B cell (primary cell): ENCODE measurements around the gene NRP1. TPM values are rescaled to one million over a fixed set of nuclear protein-coding genes. Genes with fewer than 3 reads are reported as not detected.

Experiments
- ATAC-seq: fragments of 200-7000 bp; cut with Tn5 transposase; one replicate; pipeline ENCODE4 v1.10.0; 2021; ENCODE audit warnings: low read depth, mild to moderate bottlenecking, moderate number of reproducible peaks, moderate library complexity
- CTCF ChIA-PET: fragments of 350-600 bp; sonication (Branson Sonifier 250); formaldehyde crosslinking; loops from one replicate; lab custom pipeline; 2021; ENCODE audit warnings: antibody characterized with exemption, inconsistent platforms; lab: Charles Lee
- POLR2A ChIA-PET: fragments of 350-600 bp; sonication (Branson Sonifier 250); formaldehyde crosslinking; loops from one replicate; lab custom pipeline; 2021; ENCODE audit warnings: antibody characterized with exemption; lab: Charles Lee
- DNase-seq: peaks from one replicate; pipeline ENCODE4 v3.0.0; 2013
- H2AFZ ChIP-seq: 2 replicates; pipeline ENCODE4 v1.6.1; 2012; ENCODE audit warnings: mild to moderate bottlenecking, low read depth, low read length; ENCODE audit not compliant: insufficient read depth, poor library complexity, severe bottlenecking
- H3K27ac ChIP-seq, 2 donors: 1 replicate in 1 of 2; 2 replicates in 1 of 2; pipeline ENCODE4 v1.5.1; 2012 to 2013; ENCODE audit warnings: low read length in 2 of 2, mild to moderate bottlenecking in 2 of 2, moderate library complexity in 1 of 2
- H3K27me3 ChIP-seq, 4 experiments: fragments of 200-600 bp in 1 of 4; sonication (generic) in 1 of 4; replicated peaks in 1 of 4; 1 replicate in 2 of 4; 2 replicates in 2 of 4; pipeline versions ENCODE4 v1.6.1 to v1.7.0; 2013 to 2016; ENCODE audit warnings: low read length in 3 of 4, mild to moderate bottlenecking in 2 of 4, mixed read lengths in 1 of 4, moderate library complexity in 1 of 4; ENCODE audit not compliant: insufficient read depth in 4 of 4, control insufficient read depth in 3 of 4; ENCODE audit errors: control extremely low read depth in 1 of 4
- H3K36me3 ChIP-seq, 2 experiments: replicated peaks in 1 of 2; 1 replicate in 1 of 2; 2 replicates in 1 of 2; pipeline versions ENCODE4 v1.6.1 to v1.7.1; 2013; ENCODE audit warnings: low read length in 1 of 2; ENCODE audit not compliant: insufficient read depth in 2 of 2, control insufficient read depth in 1 of 2; ENCODE audit errors: control extremely low read depth in 1 of 2, extremely low read depth in 1 of 2
- H3K4me1 ChIP-seq, 2 donors: fragments of 200-600 bp in 1 of 2; sonication (generic) in 1 of 2; 1 replicate in 1 of 2; 2 replicates in 1 of 2; pipeline versions ENCODE4 v1.5.1 to v1.6.1; 2013 to 2017; ENCODE audit warnings: low read length in 2 of 2; ENCODE audit not compliant: control insufficient read depth in 2 of 2, insufficient read depth in 2 of 2
- H3K4me2 ChIP-seq: replicated peaks from 2 replicates; pipeline ENCODE3; 2012; ENCODE audit warnings: mild to moderate bottlenecking, low read depth, low read length; ENCODE audit not compliant: poor library complexity, severe bottlenecking
- H3K4me3 ChIP-seq, 5 experiments: fragments of 200-600 bp in 1 of 5; sonication (generic) in 1 of 5; 1 replicate in 3 of 5; 2 replicates in 2 of 5; pipeline versions ENCODE4 v1.5.1 to v1.7.0; 2011 to 2016; ENCODE audit warnings: low read length in 4 of 5, mild to moderate bottlenecking in 4 of 5, low read depth in 2 of 5, control low read depth in 1 of 5, moderate library complexity in 1 of 5; ENCODE audit not compliant: insufficient read depth in 1 of 5; ENCODE audit errors: control extremely low read depth in 1 of 5, extremely low read depth in 1 of 5
- H3K79me2 ChIP-seq: fragments of 200-600 bp; sonication (generic); one replicate; pipeline ENCODE4 v1.6.0; 2016; ENCODE audit warnings: low read length; ENCODE audit not compliant: control insufficient read depth, insufficient read depth
- H3K9ac ChIP-seq: fragments of 200-600 bp; sonication (generic); 2 replicates; pipeline ENCODE4 v1.6.1; 2017; ENCODE audit warnings: mild to moderate bottlenecking, low read length, moderate library complexity
- H3K9me3 ChIP-seq, 3 donors: one replicate each; pipeline versions ENCODE4 v1.6.1 to v1.7.1; 2013; ENCODE audit warnings: low read length in 2 of 3; ENCODE audit not compliant: control insufficient read depth in 2 of 3, insufficient read depth in 1 of 3; ENCODE audit errors: control extremely low read depth in 1 of 3
- H4K20me1 ChIP-seq: 2 replicates; pipeline ENCODE4 v1.6.0; 2012; ENCODE audit warnings: mild to moderate bottlenecking, low read length; ENCODE audit not compliant: insufficient read depth, control insufficient read depth, poor library complexity, severe bottlenecking
- H3K27ac Mint-ChIP-seq: one replicate; pipeline ENCODE4 v1.8.0; 2021; ENCODE audit warnings: mixed read lengths
- H3K27me3 Mint-ChIP-seq: one replicate; pipeline ENCODE4 v1.8.0; 2021; ENCODE audit warnings: mixed read lengths
- H3K4me1 Mint-ChIP-seq: one replicate; pipeline ENCODE4 v1.8.0; 2021; ENCODE audit warnings: mixed read lengths
- H3K4me3 Mint-ChIP-seq: one replicate; pipeline ENCODE4 v1.8.0; 2021; ENCODE audit warnings: mixed read lengths
- H3K9me3 Mint-ChIP-seq: one replicate; pipeline ENCODE4 v1.8.0; 2022; ENCODE audit warnings: mixed read lengths; ENCODE audit not compliant: insufficient read depth
- EZH2 ChIP-seq: IDR thresholded peaks from 2 replicates; pipeline ENCODE4 v1.6.1; 2012; ENCODE audit warnings: borderline replicate concordance, low read depth, mild to moderate bottlenecking, moderate library complexity, low read length; ENCODE audit not compliant: insufficient read depth, poor library complexity, severe bottlenecking
- WGBS: methylation state at CpG from one replicate; pipeline ENCODE4 v1.1.5; 2013; ENCODE audit warnings: missing lambda C conversion rate; ENCODE audit not compliant: insufficient coverage; 5-methylcytosine and 5-hydroxymethylcytosine counted together
- intact Hi-C: fragments of 100-400 bp; cut with micrococcal nuclease; formaldehyde crosslinking; loops from one replicate; pipeline ENCODE4 v1.10.0; 2022
- polyA plus RNA-seq: library from polyadenylated mRNA; depleted of rRNA; stranded (reverse); fragments of >200 nt; gene quantifications from 2 replicates; pipeline ENCODE4 v1.2.3, GENCODE V29; 2012
- total RNA-seq, 2 donors: library from RNA; stranded (reverse); fragments of 120-200 nt in 1 of 2; gene quantifications; 1 replicate in 1 of 2; 2 replicates in 1 of 2; pipeline versions ENCODE4 v1.2.3 to v1.2.4, GENCODE V29; 2013 to 2022
- TF ChIP-seq, protein P1 (sequence below): fragments of 200-600 bp; IDR thresholded peaks from one replicate; pipeline ENCODE4 v1.8.0; 2022; ENCODE audit warnings: antibody characterized with exemption, mild to moderate bottlenecking

The NRP1 gene
- total and polyA plus RNA-seq, 2 donors (not counting 1 experiment from before 2014, with no cell fraction given) = 0.34 TPM; not detected in 1

- H3K9me3 Mint-ChIP-seq = no peaks in the 10 kb centered on the region
- no peaks in the 10 kb centered on the region for H3K79me2 ChIP-seq
- no peaks in the 10 kb centered on the region for H4K20me1 ChIP-seq
- H3K4me3 ChIP-seq = no peak overlapping the region
- H3K36me3 ChIP-seq = no peaks in the 10 kb centered on the region
- no peak overlapping the region for H3K4me3 Mint-ChIP-seq
- 100% methylated on average over 2 of the region's 3 CpGs for WGBS
- CTCF ChIA-PET = no interaction called here
- no peak overlapping the region for H3K9ac ChIP-seq
- H3K9me3 ChIP-seq = no peaks in the 10 kb centered on the region
- ATAC-seq (no peak), DNase-seq (no peak)
- H3K27ac Mint-ChIP-seq = no peak overlapping the region
- intact Hi-C loops = no loop called here
- no peaks in the 10 kb centered on the region for H3K27me3 Mint-ChIP-seq
- H3K27me3 ChIP-seq = no peaks in the 10 kb centered on the region
- no peak overlapping the region for H3K27ac ChIP-seq
- TF ChIP-seq, protein P1, sequence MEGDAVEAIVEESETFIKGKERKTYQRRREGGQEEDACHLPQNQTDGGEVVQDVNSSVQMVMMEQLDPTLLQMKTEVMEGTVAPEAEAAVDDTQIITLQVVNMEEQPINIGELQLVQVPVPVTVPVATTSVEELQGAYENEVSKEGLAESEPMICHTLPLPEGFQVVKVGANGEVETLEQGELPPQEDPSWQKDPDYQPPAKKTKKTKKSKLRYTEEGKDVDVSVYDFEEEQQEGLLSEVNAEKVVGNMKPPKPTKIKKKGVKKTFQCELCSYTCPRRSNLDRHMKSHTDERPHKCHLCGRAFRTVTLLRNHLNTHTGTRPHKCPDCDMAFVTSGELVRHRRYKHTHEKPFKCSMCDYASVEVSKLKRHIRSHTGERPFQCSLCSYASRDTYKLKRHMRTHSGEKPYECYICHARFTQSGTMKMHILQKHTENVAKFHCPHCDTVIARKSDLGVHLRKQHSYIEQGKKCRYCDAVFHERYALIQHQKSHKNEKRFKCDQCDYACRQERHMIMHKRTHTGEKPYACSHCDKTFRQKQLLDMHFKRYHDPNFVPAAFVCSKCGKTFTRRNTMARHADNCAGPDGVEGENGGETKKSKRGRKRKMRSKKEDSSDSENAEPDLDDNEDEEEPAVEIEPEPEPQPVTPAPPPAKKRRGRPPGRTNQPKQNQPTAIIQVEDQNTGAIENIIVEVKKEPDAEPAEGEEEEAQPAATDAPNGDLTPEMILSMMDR = no peak
- TF ChIP-seq EZH2 = no peak
- POLR2A ChIA-PET = no interaction called here
- H2AFZ ChIP-seq = no peak overlapping the region
- H3K4me1 ChIP-seq = no peaks in the 10 kb centered on the region
- H3K4me2 ChIP-seq = no peak overlapping the region
- no peaks in the 10 kb centered on the region for H3K4me1 Mint-ChIP-seq
Observed at GRCh38 chr10:33293076-33293475, 41.4 kb downstream of the NRP1 start.

DNA sequence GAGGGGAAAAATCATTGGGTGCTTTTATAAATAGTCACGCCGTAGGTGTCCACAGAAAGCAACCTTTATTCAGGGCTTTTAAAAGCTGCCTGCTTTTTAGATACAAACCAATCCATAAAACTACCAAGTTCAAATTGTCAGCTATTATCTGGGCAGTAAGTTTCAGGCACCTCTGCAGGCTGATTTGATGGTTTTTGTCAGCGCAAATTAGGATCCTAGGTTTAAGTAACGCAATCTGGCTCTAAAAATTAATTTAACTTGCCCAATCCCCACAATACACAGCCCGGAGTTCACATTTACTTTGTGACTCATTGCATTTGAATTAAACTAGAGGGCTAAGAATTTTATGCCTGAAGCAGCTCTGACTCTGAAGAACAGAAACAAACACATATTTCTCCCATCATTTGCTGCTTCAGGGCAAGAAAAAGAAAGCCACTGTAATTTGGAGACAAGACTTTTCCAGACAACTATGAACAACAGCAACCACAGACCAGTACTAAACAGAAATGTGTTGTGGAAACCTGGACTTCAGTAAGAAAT, 43.3 kb downstream of the NRP1 start:
- Histone ChIP-seq H3K4me3 (no peak overlapping the region), H3K27ac (no peak overlapping the region), H3K9ac (no peak overlapping the region), H4K20me1 (no peaks in the 10 kb centered on the region), H3K27me3 (no peaks in the 10 kb centered on the region), H3K36me3 (no peaks in the 10 kb centered on the region), H3K9me3 (no peaks in the 10 kb centered on the region), H2AFZ (no peak overlapping the region), H3K4me2 (no peak overlapping the region), H3K79me2 (no peaks in the 10 kb centered on the region), H3K4me1 (no peaks in the 10 kb centered on the region)
- intact Hi-C loops = no loop called here
- H3K27me3 Mint-ChIP-seq = no peaks in the 10 kb centered on the region
- no peak overlapping the region for H3K4me3 Mint-ChIP-seq
- H3K27ac Mint-ChIP-seq = no peak overlapping the region
- TF ChIP-seq, protein P1 = no peak
- TF ChIP-seq EZH2 = no peak
- ChIA-PET CTCF (no interaction called here), POLR2A (no interaction called here)
- no peak for DNase-seq
- no peaks in the 10 kb centered on the region for H3K9me3 Mint-ChIP-seq
- 100% methylated on average over 2 of the region's 5 CpGs for WGBS
- H3K4me1 Mint-ChIP-seq = no peaks in the 10 kb centered on the region
- ATAC-seq = no peak
